HepG2 (cell line): ENCODE results near the gene RPL41. TPM values are rescaled to one million over a fixed set of nuclear protein-coding genes. Genes with fewer than 3 reads are reported as not detected.

Experiments
- ARID2 ChIP-seq: sonication (generic); formaldehyde crosslinking; IDR thresholded peaks from 2 replicates; pipeline ENCODE4 v1.8.1; 2022; ENCODE audit warnings: mild to moderate bottlenecking, missing genetic modification reagents, borderline replicate concordance
- ASH2L ChIP-seq: fragments of 300-600, 200-600 bp; sonication (generic); IDR thresholded peaks from 2 replicates; pipeline ENCODE4 v1.7.0; 2017; ENCODE audit warnings: low read depth, mild to moderate bottlenecking, moderate library complexity, mixed read lengths, low read length; ENCODE audit not compliant: insufficient read length
- HDAC2 ChIP-seq: sonication (generic); formaldehyde crosslinking; IDR thresholded peaks from 2 replicates; pipeline ENCODE4 v1.4.0; 2020; ENCODE audit warnings: missing genetic modification reagents
- NR3C1 ChIP-seq: sonication (generic); formaldehyde crosslinking; IDR thresholded peaks from 2 replicates; pipeline ENCODE4 v1.4.0; 2020; ENCODE audit warnings: missing genetic modification reagents
- RBFOX2 ChIP-seq: fragments of 200-400 bp; formaldehyde crosslinking; IDR thresholded peaks from 2 replicates; pipeline ENCODE4 v1.6.1; 2017; ENCODE audit warnings: low read depth, mild to moderate bottlenecking, low read length
- REL ChIP-seq: sonication (generic); formaldehyde crosslinking; conservative IDR thresholded peaks from 2 replicates; pipeline ENCODE4 v1.8.0; 2022; ENCODE audit warnings: mild to moderate bottlenecking, missing genetic modification reagents, moderate library complexity
- RELA ChIP-seq: sonication (generic); formaldehyde crosslinking; IDR thresholded peaks from 2 replicates; pipeline ENCODE4 v1.4.0; 2020; ENCODE audit warnings: missing genetic modification reagents
- RXRB ChIP-seq: IDR thresholded peaks from 2 replicates; pipeline ENCODE4 v1.6.1; 2016; ENCODE audit warnings: borderline replicate concordance, missing genetic modification reagents, missing compliant biosample characterization
- SMC3 ChIP-seq: IDR thresholded peaks from 2 replicates; pipeline ENCODE4 v1.6.1; 2011; ENCODE audit warnings: low read length, improper control_type of control experiment
- SRSF1 ChIP-seq: fragments of 200-400 bp; formaldehyde crosslinking; optimal IDR thresholded peaks from 2 replicates; pipeline ENCODE3; 2017; ENCODE audit warnings: mild to moderate bottlenecking, low read depth, low read length, moderate library complexity
- TBL1XR1 ChIP-seq: fragments of 150-350 bp; IDR thresholded peaks from 2 replicates; pipeline ENCODE4 v1.6.1; 2014; ENCODE audit warnings: borderline replicate concordance, low read length; ENCODE audit not compliant: partially characterized antibody
- TCF7 ChIP-seq: sonication (generic); IDR thresholded peaks from 2 replicates; pipeline ENCODE4 v1.6.1; 2016; ENCODE audit warnings: antibody characterized with exemption, low read depth
- TEAD3 ChIP-seq: optimal IDR thresholded peaks from 2 replicates; pipeline ENCODE3; 2016; ENCODE audit warnings: borderline replicate concordance
- ZFP36L2 ChIP-seq: sonication (generic); formaldehyde crosslinking; IDR thresholded peaks from 2 replicates; pipeline ENCODE4 v1.4.0; 2020; ENCODE audit warnings: missing genetic modification reagents
- ZNF12 ChIP-seq: sonication (generic); formaldehyde crosslinking; IDR thresholded peaks from 2 replicates; pipeline ENCODE4 v1.5.0; 2020; ENCODE audit warnings: missing genetic modification reagents
- ZNF253 ChIP-seq: sonication (generic); formaldehyde crosslinking; IDR thresholded peaks from 2 replicates; pipeline ENCODE4 v1.8.0; 2022; ENCODE audit warnings: mild to moderate bottlenecking, missing genetic modification reagents, borderline replicate concordance
- ZNF34 ChIP-seq: sonication (generic); formaldehyde crosslinking; IDR thresholded peaks from 2 replicates; pipeline ENCODE4 v1.4.0; 2020; ENCODE audit warnings: mild to moderate bottlenecking, missing genetic modification reagents, borderline replicate concordance
- ZNF567 ChIP-seq: sonication (generic); formaldehyde crosslinking; IDR thresholded peaks from 2 replicates; pipeline ENCODE4 v1.8.1; 2023; ENCODE audit warnings: mild to moderate bottlenecking, missing genetic modification reagents, borderline replicate concordance
- ZNF577 ChIP-seq: sonication (generic); formaldehyde crosslinking; IDR thresholded peaks from 2 replicates; pipeline ENCODE4 v1.4.0; 2020; ENCODE audit warnings: mild to moderate bottlenecking, low read depth, missing genetic modification reagents, borderline replicate concordance
- ZNF709 ChIP-seq: sonication (generic); formaldehyde crosslinking; IDR thresholded peaks from 2 replicates; pipeline ENCODE4 v1.5.0; 2020; ENCODE audit warnings: mild to moderate bottlenecking, missing genetic modification reagents
- ZNF768 ChIP-seq: sonication (generic); formaldehyde crosslinking; IDR thresholded peaks from 2 replicates; pipeline ENCODE4 v1.4.0; 2020; ENCODE audit warnings: missing genetic modification reagents
- polyA plus RNA-seq, 8 experiments: library from polyadenylated mRNA; depleted of rRNA in 3 of 8; stranded (reverse) in 7 of 8; unstranded in 1 of 8; fragments of >200 nt; fragmentation: Illumina TruSeq in 4 of 8; extraction: Trizol in 4 of 8; gene quantifications; 2 replicates each; pipeline versions ENCODE4 v1.2.1 to v1.2.3, GENCODE V29; 2011 to 2016; ENCODE audit warnings: low read depth in 4 of 8, missing spikeins in 1 of 8, mixed read lengths in 1 of 8; ENCODE audit not compliant: insufficient read depth in 1 of 8
- total RNA-seq, 5 experiments: library from RNA; depleted of rRNA; stranded (reverse); fragments of >200 nt; fragmentation: Illumina TruSeq; extraction: Trizol; gene quantifications; 2 replicates each; pipeline ENCODE4 v1.2.3, GENCODE V29; 2016; ENCODE audit warnings: low read depth in 1 of 5
- TF ChIP-seq, protein P1 (sequence below): sonication (generic); formaldehyde crosslinking; conservative IDR thresholded peaks from 2 replicates; pipeline ENCODE4 v1.4.0; 2020; ENCODE audit warnings: missing genetic modification reagents
- TF ChIP-seq, protein P2 (sequence below): IDR thresholded peaks from 2 replicates; pipeline ENCODE4 v1.6.1; 2016; ENCODE audit warnings: missing biosample characterization, missing genetic modification reagents, low read depth
- TF ChIP-seq, protein P3 (sequence below): IDR thresholded peaks from 2 replicates; pipeline ENCODE4 v1.6.1; 2016; ENCODE audit warnings: low read depth, borderline replicate concordance
- TF ChIP-seq, protein P4 (sequence below): sonication (generic); formaldehyde crosslinking; IDR thresholded peaks from 2 replicates; pipeline ENCODE4 v1.5.0; 2020; ENCODE audit warnings: mild to moderate bottlenecking, missing genetic modification reagents

The RPL41 gene
- total and polyA plus RNA-seq, 2 of the 13 experiments (the other 11 are each of a cell fraction or from before 2014, with no cell fraction given), result 4,012 to 7,670 TPM

DNA sequence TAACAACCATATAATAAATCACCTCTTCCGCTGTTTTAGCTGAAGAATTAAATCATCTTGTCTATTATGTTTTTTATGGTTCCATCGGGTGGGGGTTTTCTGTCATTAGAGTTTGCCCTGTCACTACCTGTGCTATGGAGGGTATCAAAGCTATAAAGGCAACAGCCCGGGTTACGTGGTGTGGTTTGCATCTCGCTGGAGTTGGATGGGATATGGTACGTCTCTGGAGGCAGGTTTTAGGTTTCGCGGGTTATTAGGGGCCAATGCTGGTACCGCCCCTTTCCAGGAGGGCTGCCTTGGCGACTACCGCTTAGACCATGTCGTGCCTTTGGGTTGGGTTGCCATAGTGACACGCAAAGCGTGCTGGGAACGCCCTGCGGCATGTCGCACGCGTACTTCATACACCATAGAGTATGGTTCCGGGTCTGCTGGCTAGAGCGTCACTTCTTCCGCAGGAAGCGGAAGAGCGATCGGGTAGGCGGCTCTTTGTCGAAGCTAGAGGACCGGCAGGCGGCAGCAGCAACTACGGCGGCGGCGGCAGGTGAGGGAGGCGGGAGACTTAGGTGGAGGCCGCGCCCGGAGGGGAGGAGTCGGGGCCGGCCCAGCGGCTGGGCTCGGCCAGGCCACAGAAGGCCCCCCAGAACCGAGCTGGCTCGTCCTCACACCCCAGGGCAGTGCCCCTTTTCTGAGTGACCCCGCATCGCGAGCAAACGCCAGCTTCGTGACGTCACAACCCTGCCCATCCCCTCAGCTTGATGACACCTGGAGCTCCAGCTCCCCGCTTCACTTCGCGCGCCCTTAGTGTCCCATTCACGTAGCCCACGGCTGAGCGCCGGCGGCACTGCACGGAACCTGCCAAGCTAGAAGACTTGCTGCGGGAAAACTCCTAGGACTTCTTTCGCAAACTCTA lies 1.6 kb downstream of the RPL41 start, which contains the start of gene ZC3H10 (continued):
- TF ChIP-seq RXRB (CRISPR knock-in tag), result peak; percentile 83
- no peak for TF ChIP-seq ZNF253 (CRISPR knock-in tag)
- TF ChIP-seq, protein P1, sequence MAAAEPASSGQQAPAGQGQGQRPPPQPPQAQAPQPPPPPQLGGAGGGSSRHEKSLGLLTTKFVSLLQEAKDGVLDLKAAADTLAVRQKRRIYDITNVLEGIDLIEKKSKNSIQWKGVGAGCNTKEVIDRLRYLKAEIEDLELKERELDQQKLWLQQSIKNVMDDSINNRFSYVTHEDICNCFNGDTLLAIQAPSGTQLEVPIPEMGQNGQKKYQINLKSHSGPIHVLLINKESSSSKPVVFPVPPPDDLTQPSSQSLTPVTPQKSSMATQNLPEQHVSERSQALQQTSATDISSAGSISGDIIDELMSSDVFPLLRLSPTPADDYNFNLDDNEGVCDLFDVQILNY (CRISPR knock-in tag), result peak; percentile 18; the same call in 1 of the 2 replicates
- no peak for TF ChIP-seq NR3C1
- TF ChIP-seq RBFOX2, result peak; percentile 95
- TF ChIP-seq, protein P2, sequence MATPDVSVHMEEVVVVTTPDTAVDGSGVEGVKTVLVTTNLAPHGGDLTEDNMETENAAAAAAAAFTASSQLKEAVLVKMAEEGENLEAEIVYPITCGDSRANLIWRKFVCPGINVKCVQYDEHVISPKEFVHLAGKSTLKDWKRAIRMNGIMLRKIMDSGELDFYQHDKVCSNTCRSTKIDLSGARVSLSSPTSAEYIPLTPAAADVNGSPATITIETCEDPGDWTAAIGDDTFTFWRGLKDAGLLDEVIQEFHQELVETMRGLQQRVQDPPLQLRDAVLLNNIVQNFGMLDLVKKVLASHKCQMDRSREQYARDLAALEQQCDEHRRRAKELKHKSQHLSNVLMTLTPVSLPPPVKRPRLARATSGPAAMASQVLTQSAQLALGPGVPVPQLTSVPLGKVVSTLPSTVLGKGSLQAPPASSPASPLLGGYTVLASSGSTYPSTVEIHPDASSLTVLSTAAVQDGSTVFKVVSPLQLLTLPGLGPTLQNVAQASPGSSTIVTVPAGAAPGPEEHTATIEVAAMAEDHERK (CRISPR knock-in tag), result peak; percentile 84
- no peak for TF ChIP-seq REL (CRISPR knock-in tag)
- TF ChIP-seq ZNF34 (CRISPR knock-in tag), result no peak
- TF ChIP-seq SMC3, result no peak
- no peak for TF ChIP-seq ZNF567 (CRISPR knock-in tag)
- peak; percentile 78; the same call in 1 of the 2 replicates for TF ChIP-seq ZNF709 (CRISPR knock-in tag)
- no peak for TF ChIP-seq TCF7
- TF ChIP-seq SRSF1, result peak; percentile 22
- no peak for TF ChIP-seq ZFP36L2 (CRISPR knock-in tag)
- TF ChIP-seq, protein P3, sequence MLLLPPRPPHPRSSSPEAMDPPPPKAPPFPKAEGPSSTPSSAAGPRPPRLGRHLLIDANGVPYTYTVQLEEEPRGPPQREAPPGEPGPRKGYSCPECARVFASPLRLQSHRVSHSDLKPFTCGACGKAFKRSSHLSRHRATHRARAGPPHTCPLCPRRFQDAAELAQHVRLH (CRISPR knock-in tag), result peak; percentile 89; the same call in 1 of the 2 replicates
- TF ChIP-seq HDAC2, result peak; percentile 90; the same call in 1 of the 2 replicates
- TF ChIP-seq, protein P4, sequence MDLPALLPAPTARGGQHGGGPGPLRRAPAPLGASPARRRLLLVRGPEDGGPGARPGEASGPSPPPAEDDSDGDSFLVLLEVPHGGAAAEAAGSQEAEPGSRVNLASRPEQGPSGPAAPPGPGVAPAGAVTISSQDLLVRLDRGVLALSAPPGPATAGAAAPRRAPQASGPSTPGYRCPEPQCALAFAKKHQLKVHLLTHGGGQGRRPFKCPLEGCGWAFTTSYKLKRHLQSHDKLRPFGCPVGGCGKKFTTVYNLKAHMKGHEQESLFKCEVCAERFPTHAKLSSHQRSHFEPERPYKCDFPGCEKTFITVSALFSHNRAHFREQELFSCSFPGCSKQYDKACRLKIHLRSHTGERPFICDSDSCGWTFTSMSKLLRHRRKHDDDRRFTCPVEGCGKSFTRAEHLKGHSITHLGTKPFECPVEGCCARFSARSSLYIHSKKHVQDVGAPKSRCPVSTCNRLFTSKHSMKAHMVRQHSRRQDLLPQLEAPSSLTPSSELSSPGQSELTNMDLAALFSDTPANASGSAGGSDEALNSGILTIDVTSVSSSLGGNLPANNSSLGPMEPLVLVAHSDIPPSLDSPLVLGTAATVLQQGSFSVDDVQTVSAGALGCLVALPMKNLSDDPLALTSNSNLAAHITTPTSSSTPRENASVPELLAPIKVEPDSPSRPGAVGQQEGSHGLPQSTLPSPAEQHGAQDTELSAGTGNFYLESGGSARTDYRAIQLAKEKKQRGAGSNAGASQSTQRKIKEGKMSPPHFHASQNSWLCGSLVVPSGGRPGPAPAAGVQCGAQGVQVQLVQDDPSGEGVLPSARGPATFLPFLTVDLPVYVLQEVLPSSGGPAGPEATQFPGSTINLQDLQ (CRISPR knock-in tag), result peak; percentile 93; the same call in 1 of the 2 replicates
- peak; percentile 90 for TF ChIP-seq TEAD3
- TF ChIP-seq ZNF577 (CRISPR knock-in tag), result no peak
- peak; percentile 35; the same call in 1 of the 2 replicates for TF ChIP-seq ARID2 (CRISPR knock-in tag)
- TF ChIP-seq ASH2L, result peak; percentile 77
- TF ChIP-seq ZNF768 (CRISPR knock-in tag), result peak; percentile 16; the same call in 1 of the 2 replicates
- TF ChIP-seq ZNF12 (CRISPR knock-in tag), result 0 out of 2 replicates have a peak, but pooled peaks have one; percentile 13
- TF ChIP-seq TBL1XR1, result no peak
- no peak for TF ChIP-seq RELA (CRISPR knock-in tag)
